Head of caudate nucleus (tissue), 42 donors: ENCODE measurements around the gene ZNF865.

ENCODE experiments used
- DNase-seq, 42 donors: peaks; one replicate each; pipeline versions ENCODE4 v3.0.0 to v3.0.0-alpha.2; 2020 to 2021; ENCODE audit warnings: mixed read lengths in 7 of 42
- intact Hi-C: fragments of 100-400 bp; cut with DNase I; formaldehyde crosslinking; loops from one replicate; pipeline ENCODE4 v1.15.0; 2022

The ZNF865 gene

DNA sequence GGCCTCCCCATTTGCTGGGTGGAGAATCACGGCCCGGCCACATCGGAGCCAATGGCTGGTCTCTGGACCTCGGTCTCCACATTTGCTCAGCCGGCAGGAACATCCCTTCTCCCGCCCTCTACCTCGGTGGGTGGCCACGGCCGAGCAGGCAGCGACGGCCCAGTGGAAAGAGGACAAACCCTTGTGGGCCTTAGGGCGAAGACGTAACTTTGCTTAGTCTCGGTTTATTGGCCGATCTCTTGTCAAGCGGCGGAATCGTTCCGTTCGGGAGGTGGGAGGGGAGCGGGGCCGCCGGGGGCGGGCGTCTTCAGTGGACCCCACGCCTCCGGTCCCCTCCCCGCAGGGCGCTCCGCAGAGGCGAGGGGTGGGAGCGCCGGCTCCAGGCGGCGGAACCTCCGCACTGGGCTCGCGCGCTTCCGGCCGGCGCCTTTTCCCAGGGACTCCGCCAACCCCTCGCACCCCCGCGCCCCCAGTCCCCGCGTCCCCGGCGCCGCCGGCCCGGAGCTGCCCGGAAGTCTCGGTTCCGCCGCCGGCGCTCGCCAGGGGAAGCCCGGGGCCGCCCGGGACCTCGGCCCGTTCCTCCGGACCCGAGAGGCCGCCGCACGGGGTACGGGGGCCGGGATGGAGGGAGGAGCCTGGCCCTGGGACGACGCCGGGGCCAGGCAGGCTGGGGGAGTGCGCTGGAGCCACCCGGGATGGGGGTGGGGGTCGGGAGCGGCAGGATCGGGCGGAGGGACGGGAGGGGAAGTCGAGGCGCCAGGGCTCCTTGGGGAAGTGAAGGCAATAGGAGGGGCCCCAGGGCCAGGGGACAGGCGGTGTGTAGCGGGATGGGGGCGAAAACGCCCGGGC lies 35.4 kb downstream of the ZNF865 start, which contains the start of gene ZNF580:
Gene ZNF580 (plus strand): TSS at position 426 of the 849 bp plus-strand sequence. CDS start 1,507 bp downstream, outside the sequence.
- intact Hi-C loops, result no loop called here
- DNase-seq, result peak in 38 of 42 donors; percentile 54 to 88 (median 73)

GRCh38 chr19:55641426-55642152 lies 36.1 kb downstream of the ZNF865 start:
- DNase-seq, result peak in 3 of 42 donors; percentile 22 to 51 (median 30)
- intact Hi-C loops, result no loop called here

DNA sequence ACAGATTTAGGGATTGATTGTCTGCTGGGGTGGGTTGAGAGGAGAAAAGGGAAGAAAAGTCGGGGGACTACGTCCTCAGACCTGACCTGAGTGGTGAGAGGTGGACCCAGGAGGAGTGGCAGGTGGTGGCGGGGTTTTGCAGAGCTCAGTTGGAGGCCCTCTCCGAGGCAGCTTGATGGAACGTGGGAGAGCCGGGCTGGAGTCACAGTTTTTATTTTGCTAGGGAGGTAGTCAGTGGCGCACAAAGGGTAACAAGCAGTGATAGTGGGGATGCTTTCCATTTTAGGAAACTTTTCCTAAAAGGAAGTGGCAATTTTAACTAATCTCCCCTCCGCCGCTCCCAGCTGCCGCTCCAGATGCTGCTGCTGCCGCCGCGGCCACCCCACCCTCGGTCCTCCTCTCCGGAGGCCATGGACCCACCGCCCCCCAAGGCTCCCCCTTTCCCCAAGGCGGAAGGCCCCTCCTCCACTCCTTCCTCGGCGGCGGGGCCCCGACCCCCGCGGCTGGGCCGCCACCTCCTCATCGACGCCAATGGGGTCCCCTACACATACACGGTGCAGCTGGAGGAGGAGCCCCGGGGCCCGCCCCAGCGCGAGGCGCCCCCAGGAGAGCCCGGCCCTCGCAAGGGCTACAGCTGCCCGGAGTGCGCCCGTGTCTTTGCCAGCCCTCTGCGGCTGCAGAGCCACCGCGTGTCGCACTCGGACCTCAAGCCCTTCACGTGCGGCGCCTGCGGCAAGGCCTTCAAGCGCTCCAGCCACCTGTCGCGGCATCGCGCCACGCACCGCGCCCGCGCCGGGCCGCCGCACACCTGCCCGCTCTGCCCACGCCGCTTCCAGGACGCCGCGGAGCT lies 36.9 kb downstream of the ZNF865 start:
- intact Hi-C loops, result no loop called here
- peak in 10 of 42 donors; percentile 21 to 60 (median 34) for DNase-seq

DNA sequence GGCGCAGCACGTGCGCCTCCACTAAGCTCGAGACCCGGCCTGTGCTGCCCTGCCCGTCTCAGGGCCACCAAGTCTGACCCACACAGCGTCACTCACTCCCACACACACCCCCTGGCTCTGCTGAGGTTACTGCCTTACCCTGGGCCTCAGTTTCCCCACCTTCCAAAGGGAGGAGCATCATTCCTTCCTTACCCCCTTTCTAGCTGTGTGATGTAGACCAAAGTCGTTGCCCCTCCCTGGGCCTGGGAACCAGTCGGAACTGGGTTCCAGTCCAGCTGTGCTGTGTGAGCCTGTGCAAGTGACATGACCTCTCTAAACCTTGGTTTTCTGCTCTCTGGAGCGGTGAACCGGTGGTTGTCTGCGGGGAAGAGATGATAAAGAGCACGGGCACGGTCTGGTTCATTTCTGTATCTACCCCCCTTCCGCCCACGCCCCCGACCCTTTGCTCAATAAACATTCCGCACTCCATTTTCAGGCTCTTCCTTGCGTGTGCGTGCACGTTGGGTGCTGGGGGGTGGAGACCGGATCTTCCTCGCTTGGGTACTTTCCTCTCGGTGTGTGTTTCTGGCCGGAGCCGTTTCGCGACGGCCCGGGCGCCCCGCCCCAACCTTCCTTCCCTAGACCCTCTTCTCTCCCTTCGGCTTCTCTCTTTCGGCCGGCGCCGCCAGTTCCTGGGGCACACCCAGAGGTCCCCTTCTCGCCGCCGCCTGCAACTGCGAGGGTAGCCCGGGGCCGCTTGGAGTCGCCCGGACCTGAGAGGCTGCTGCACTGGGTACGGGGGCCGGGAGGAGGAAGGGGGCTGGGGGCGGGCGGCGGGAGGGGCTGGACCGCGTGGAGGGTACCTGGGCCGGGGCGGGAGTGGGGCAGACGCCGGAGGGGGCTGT lies 37.8 kb downstream of the ZNF865 start, which contains the start of gene ZNF581:
Gene ZNF581 (plus strand): TSS at position 647 of the 884 bp plus-strand sequence. CDS start 923 bp downstream, outside the sequence.
- DNase-seq, result peak; percentile 59 to 91 (median 79)
- intact Hi-C loops, result no loop called here

- intact Hi-C loops, result no loop called here
- peak in 8 of 42 donors; percentile 28 to 69 (median 50) for DNase-seq
Measured at GRCh38 chr19:55643887-55644176, 38.4 kb downstream of the ZNF865 start.

DNA sequence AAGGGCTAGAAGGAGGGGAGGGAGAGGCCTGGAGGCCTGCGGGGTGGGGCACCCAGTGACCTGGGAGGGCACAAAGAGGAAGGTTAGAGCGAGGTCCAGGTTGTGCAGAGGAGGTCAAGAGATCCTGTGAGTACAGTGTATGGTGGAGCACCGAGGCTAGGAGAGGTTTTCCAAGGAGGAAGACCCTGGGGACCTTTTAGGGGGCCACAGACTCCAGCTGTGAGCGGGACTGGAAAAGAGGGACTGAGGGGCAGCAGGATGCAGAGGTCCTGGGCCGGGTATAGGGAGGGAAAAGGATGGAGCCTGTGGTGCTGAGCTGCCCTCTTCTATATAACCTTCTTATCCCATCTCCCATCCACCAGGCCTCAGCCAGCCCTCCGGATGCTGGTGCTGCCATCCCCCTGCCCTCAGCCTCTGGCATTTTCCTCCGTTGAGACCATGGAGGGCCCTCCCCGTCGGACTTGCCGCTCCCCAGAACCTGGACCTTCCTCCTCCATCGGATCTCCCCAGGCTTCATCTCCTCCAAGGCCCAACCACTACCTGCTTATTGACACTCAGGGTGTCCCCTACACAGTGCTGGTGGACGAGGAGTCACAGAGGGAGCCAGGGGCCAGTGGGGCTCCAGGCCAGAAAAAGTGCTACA lies 38.9 kb downstream of the ZNF865 start:
- intact Hi-C loops, result no loop called here
- no peak for DNase-seq

DNA sequence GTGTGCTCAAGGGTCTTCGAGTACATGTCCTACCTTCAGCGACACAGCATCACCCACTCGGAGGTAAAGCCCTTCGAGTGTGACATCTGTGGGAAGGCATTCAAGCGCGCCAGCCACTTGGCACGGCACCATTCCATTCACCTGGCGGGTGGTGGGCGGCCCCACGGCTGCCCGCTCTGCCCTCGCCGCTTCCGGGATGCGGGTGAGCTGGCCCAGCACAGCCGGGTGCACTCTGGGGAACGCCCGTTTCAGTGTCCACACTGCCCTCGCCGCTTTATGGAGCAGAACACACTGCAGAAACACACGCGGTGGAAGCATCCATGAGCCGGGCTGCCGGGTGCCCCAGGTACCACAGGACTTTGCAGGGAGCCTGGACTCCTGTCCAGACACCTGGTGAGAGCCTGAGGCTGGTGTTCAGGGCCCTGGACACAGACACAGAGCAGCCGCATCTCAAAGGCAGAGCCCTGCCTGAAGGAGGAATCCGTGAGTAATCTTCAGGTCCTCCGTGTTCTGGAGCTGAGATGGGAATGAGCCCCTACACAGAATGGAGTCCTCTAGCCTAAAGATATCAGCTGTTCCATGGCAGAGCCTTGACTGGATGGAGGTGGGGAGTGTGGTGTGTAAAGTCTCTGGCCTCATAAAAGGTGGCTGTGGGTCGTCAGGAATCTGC lies 39.5 kb downstream of the ZNF865 start:
- no peak for DNase-seq
- intact Hi-C loops, result no loop called here

DNA sequence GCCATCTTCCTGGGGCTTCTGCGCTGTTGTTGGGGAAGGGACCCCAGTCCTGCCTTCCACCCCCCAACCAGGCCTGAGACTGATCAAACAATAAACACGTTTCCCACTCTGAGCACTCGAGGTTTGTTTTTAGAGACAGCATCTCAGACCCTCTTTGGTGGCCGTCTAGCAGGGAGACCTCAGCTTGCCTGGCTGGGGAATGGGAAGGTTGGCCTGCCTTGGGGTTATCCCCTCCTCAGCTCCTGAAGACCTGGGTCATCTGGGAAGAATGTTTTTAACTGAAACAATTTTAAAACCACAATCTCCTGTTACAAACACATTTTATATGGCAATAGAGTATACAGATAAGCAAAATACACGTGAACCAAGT lies 40.0 kb downstream of the ZNF865 start:
- DNase-seq, result no peak
- intact Hi-C loops, result no loop called here

- DNase-seq, result no peak
- intact Hi-C loops, result no loop called here
Measured at GRCh38 chr19:55646889-55647731, 41.7 kb downstream of the ZNF865 start.

DNA sequence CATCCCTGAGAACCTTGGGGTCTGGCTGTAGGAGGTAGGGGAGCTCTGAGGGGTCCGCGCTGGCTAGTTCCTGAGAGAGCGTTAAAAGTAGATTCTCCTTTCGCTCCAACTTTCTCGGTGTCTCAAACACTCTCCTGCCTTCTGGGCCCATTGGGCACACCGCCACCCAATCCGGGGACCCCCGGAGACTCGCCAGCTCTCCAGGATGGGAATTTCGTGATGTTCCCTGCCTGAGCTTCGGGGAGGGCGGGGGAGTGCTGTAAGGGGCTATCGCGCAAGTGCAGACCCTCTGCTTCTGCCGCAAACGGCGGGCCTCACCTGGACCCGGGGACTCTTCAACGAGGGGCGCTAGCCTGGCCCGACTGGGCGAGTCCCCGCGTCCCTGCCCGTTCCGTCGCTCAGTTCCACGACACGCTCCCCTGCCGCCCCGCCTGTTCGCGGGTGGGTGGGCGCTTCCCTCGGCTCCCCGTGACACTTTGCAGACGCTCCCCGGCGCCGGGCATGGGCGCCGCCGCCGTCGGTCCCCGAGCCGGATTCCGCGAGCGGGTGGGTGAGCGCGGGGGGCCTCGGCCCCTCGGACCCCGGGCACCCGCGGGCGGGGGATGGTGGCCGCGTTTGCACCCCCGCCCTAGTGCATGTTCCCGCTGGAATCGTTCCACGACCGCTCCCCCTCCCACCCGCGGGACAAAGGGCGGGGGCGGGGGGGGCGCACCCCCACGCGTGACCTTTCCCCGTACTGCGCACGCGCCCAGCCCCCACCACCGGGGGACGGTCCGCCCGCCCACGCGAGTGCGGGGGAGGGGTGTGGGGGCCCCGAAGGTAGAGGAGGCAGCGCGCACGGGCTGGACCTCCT lies 42.5 kb downstream of the ZNF865 start, which contains the start of gene CCDC106:
Gene CCDC106 (plus strand): TSS at position 481 of the 853 bp plus-strand sequence. CDS start 835 bp downstream, outside the sequence.
- intact Hi-C loops, result no loop called here
- DNase-seq, result peak; percentile 55 to 93 (median 82)

DNA sequence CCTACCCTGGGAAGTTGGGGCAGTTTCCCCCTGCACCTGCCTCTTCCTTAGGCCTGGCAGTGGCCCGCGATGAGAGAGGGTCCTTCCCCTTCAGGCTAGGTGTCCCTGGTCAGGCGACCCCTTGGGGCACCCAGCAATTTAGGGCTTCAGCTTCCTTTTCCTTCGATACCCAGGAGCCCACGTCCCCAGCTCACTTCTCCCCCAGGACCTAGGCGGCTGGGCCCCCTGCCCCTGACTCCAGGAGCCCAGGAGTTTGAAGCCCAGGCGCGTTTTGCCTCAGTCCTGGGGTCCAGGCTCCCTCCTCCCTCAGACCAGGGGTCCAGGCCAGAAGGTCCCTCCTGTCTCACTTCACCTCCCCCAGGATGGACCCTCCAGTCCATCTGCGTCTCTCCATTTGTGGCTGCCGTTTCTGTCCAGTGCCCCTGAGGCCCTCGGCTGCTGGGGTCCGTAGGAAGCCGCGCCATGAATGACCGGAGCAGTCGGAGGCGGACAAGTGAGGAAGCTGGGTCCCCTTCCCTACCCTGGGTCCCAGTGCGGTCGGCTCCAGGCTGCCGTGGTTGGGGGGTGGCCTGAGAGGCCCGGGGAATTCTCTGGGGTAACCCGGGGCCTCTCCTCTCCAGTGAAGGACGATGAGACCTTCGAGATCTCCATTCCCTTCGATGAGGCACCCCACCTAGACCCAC lies 43.3 kb downstream of the ZNF865 start:
- DNase-seq, result no peak
- intact Hi-C loops, result no loop called here

DNA sequence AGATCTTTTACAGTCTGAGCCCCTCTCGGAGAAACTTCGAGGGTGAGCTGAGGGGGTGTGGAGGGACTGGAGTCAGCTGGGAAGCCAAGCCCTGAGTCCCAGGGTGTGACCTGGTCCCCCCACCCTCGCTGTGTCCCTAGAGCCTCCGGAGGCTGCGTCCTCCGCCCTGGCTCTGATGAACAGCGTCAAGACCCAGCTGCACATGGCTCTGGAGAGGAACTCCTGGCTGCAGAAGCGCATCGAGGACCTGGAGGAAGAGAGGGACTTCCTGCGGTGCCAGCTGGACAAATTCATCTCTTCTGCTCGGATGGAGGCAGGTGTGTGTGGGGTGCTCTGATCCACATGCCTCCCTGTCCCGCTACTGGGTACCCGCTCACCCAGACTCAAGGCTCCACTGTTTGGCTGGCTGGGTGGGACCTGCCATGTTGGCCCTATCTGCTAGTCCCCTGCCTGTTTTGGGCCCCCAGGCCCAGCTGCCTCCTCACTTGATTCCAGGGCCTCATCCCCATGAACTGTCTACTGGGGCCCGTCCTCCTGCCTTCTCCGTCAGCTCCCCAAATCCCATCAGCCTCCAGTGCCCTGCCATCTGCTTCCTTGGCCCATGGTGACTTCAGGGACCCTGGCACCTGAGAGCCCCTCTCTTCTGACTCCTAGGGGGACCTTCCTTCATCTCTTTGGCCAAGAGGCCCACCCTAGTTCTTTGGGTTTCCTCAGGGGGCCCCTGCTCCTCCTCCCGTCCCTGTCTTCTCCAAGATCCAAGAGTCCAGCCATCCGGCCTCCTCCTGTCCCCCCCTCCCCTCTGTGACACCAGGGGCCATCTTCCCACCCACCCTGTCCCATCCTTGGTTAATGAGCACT lies 44.0 kb downstream of the ZNF865 start:
- DNase-seq, result no peak
- intact Hi-C loops, result no loop called here

- no peak for DNase-seq
- intact Hi-C loops, result no loop called here
Measured at GRCh38 chr19:55650126-55650557, 44.7 kb downstream of the ZNF865 start.
